Adipocyte (in vitro differentiated cells): Measurements from ENCODE around the gene RAB31.

Source experiments
- DNase-seq: peaks from one replicate; pipeline ENCODE4 v3.0.0-alpha.2; 2015; ENCODE audit warnings: low read depth
- H3K27me3 ChIP-seq: replicated peaks from 2 replicates; pipeline ENCODE4 v1.7.0; 2013; ENCODE audit warnings: mild to moderate bottlenecking, low read length, moderate library complexity; ENCODE audit not compliant: control insufficient read depth, insufficient read depth
- H3K36me3 ChIP-seq: 2 replicates; pipeline ENCODE4 v1.7.0; 2013; ENCODE audit warnings: low read length, mild to moderate bottlenecking, moderate library complexity; ENCODE audit not compliant: control insufficient read depth, insufficient read depth, severe bottlenecking
- H3K4me1 ChIP-seq: 2 replicates; pipeline ENCODE4 v1.7.0; 2013; ENCODE audit warnings: mild to moderate bottlenecking, low read length, moderate library complexity; ENCODE audit not compliant: control insufficient read depth, insufficient read depth
- H3K4me3 ChIP-seq: 2 replicates; pipeline ENCODE4 v1.7.0; 2013; ENCODE audit warnings: mild to moderate bottlenecking, low read length, moderate library complexity
- H3K9ac ChIP-seq: 2 replicates; pipeline ENCODE4 v1.7.0; 2013; ENCODE audit warnings: mild to moderate bottlenecking, low read length, moderate library complexity
- H3K9me3 ChIP-seq: 2 replicates; pipeline ENCODE4 v1.7.0; 2013; ENCODE audit warnings: mild to moderate bottlenecking, low read length, moderate library complexity; ENCODE audit not compliant: control insufficient read depth

The RAB31 gene

DNA sequence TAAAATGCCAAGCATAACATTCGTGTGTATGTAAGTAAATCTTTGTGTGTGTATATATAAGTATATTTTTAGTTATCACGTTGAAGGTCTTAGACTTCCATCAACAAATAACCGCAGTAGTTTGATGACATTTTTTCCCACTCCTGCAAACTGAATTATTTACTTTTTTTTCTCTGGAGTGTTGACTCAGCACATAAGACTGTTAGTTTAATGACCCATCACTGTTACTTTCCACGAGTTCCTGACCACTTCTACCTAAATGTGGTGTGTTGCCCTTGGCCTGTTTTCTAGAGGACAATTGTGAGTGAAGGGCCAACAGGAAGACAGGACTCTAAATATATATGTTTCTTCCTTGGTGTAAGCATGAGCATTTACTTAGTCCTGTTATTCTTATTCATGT lies 106.3 kb downstream of the RAB31 start:
- Histone ChIP-seq H3K9me3 (no peaks in the 10 kb centered on the region), H3K27me3 (no peaks in the 10 kb centered on the region), H3K4me1 (peaks cover 14% of the 10 kb centered on the region), H3K36me3 (peaks cover 26% of the 10 kb centered on the region), H3K4me3 (no peak overlapping the region), H3K9ac (no peak overlapping the region)
- DNase-seq = peak; percentile 78

DNA sequence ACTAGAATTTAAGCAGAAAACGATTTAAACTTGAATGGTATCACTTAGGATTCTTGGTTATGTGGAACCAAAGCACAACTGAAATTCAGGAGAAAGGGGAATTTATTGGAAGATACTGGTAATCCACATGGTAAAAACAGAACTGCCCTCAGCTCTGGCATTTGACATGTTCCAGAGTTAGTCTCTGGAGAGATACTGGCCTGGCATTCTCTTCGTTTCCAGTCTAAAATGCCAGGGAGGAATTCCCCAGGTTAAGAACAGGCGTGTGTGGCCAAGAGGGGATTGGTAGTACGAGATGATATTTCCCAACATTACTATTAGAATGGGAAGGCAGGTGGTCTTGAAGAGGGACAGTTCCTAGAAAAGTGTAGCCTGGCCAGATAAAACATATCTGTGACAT lies 109.2 kb downstream of the RAB31 start:
- Histone ChIP-seq H3K4me3 (no peak overlapping the region), H3K36me3 (peaks cover 26% of the 10 kb centered on the region), H3K9ac (no peak overlapping the region), H3K9me3 (no peaks in the 10 kb centered on the region), H3K27me3 (no peaks in the 10 kb centered on the region), H3K4me1 (no peaks in the 10 kb centered on the region)
- no peak for DNase-seq

DNA sequence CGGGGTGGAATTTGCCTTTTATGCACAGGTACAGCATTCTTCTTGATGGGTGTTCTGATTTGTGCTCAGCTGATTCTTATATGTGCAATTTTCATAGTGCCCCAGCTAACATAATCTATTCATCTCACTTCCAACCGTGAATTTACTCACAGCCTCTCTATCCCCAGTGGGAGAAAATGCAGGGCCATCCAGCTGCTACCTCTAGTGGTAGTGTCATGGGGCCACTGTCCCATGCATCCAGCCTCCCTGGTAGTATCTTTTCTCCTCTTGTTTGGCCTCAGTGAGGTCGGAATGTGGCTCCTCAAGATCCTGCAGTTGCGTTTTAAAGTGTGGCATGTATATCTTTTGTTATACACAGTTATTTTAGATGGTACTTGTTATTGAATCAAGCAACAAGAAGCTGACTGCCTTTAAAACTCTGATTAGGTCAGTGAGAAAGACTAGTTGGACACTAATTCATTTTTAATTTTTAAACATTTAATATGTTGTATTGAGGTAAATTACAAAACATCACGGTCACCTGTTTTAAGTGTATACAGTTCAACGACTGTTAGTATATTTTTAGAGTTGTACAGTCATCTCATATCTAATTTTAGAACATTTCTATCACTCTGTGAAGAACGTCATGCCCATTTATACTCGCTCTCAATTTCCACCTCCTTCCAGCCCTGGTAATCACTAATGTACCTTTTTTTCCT lies 109.8 kb downstream of the RAB31 start:
- Histone ChIP-seq H3K9ac (no peak overlapping the region), H3K4me3 (no peak overlapping the region), H3K4me1 (no peaks in the 10 kb centered on the region), H3K36me3 (peaks cover 26% of the 10 kb centered on the region), H3K9me3 (no peaks in the 10 kb centered on the region), H3K27me3 (no peaks in the 10 kb centered on the region)
- DNase-seq = no peak

DNA sequence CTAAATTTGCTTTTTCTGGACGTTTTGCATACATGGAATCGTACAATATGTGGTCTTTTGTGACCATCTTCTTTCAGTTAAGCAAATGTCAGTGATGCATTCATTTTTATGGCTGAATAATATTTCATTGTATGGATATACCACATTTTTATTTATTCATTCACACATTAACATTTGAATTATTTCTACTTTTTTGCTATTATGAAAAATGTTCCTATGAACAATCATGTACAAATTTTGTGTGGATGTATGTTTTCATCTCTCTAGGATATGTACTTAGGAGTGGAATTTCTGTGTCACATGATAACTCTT lies 110.3 kb downstream of the RAB31 start:
- H3K4me3 ChIP-seq = no peak overlapping the region
- no peaks in the 10 kb centered on the region for H3K4me1 ChIP-seq
- no peak overlapping the region for H3K9ac ChIP-seq
- H3K36me3 ChIP-seq = peaks cover 26% of the 10 kb centered on the region
- no peaks in the 10 kb centered on the region for H3K27me3 ChIP-seq
- DNase-seq = no peak
- H3K9me3 ChIP-seq = no peaks in the 10 kb centered on the region

DNA sequence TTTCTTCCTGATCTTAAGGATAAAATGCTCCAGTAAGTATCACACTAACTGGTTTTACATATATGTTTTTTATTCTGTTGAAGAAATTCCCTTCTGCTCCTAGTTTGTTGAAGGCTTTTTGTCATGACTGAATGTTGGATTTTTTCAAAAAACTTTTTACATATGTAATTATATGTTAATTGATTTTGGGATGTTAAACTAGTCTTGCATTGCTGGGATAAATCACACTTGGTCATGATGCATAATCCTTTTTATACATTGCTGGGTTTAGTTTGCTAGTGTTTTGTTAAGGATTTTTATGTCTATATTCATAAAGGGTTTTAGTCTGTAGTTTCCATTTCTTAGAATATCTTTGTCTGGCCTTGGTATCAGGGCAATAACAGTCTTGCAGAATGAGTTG lies 112.0 kb downstream of the RAB31 start:
- H3K4me1 ChIP-seq = peaks cover 17% of the 10 kb centered on the region
- H3K36me3 ChIP-seq = peaks cover 26% of the 10 kb centered on the region
- H3K9me3 ChIP-seq = no peaks in the 10 kb centered on the region
- DNase-seq = no peak
- H3K4me3 ChIP-seq = no peak overlapping the region
- no peak overlapping the region for H3K9ac ChIP-seq
- H3K27me3 ChIP-seq = no peaks in the 10 kb centered on the region

DNA sequence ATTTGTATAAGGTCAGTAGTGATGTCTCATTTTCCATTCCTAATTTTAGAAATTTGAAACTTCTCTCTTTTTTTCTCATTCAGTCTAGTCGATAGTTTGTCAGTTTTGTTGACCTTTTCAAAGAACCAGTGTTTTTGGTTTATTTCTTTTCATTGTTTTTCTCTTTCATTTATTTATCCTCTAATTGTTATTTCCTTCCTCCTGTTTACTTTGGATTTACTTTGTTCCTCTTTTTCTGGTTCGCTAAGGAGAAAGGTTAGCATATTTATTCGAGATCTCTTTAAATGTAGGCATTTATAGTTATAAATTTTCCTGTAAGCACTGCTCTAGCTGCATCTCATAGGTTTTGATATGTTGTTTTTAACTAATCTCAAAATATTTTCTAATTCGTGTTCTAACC lies 112.6 kb downstream of the RAB31 start:
- H3K4me3 ChIP-seq = no peak overlapping the region
- peaks cover 26% of the 10 kb centered on the region for H3K36me3 ChIP-seq
- no peak for DNase-seq
- no peaks in the 10 kb centered on the region for H3K27me3 ChIP-seq
- no peaks in the 10 kb centered on the region for H3K9me3 ChIP-seq
- H3K9ac ChIP-seq = no peak overlapping the region
- peaks cover 23% of the 10 kb centered on the region for H3K4me1 ChIP-seq

DNA sequence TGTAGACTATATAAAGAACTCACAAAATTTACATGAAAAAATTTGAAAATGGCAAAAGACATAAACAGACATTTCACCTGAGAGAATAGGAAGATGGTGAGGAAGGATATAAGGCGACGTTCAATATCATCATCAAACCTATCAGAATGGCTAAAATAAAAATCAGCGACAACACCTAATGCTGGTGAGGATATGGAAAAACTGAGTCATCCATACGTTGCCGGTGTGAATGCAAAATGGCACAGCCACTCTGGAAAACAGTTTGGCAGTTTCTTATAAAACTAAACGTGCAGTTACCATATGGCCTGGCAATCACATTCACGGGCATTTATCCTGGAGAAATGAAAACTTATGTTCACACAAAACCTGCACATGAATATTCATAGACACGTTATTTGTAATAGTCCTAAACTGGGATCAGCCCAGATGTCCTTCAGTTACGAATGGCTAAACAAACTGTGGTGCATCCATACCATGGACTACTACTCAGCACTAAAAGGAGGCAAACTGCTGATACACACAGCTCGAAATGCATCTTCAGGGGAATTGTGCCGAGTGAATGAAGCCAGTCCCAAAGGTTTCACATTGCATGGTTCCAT lies 114.6 kb downstream of the RAB31 start:
- Histone ChIP-seq H3K9ac (no peak overlapping the region), H3K36me3 (peaks cover 7% of the 10 kb centered on the region), H3K27me3 (no peaks in the 10 kb centered on the region), H3K4me3 (no peak overlapping the region), H3K9me3 (no peaks in the 10 kb centered on the region), H3K4me1 (peaks cover 32% of the 10 kb centered on the region)
- no peak for DNase-seq

DNA sequence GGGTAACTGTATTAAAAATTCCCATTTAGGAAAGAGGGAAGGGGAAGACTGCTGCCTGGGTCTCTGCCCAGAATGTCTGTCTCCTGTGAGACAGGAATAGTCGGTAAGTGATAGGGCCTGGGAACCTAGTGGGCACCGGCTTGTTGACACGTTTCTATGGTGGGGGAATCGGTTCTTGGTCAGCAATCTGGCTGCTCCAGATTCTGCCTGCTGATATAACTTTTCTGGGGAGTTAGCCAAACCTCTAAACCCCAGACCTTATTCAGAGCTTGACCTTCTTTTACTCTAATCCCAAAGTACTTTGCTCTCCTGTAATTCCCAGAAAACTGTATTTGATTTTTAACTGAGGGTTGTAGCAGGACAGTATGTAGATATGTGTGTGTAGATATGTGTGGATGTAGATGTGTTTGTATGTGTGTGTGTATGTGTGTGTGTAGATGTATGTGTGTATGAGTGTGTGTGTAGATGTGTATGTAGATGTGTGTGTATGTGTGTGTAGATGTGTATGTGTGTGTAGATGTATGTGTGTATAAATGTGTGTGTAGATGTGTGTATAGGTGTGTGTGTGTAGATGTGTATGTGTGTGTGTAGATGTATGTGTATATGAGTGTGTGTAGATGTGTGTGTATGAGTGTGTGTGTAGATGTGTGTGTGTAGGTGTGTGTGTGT lies 115.8 kb downstream of the RAB31 start:
- Histone ChIP-seq H3K4me1 (peaks cover 43% of the 10 kb centered on the region), H3K9ac (no peak overlapping the region), H3K27me3 (no peaks in the 10 kb centered on the region), H3K9me3 (no peaks in the 10 kb centered on the region), H3K36me3 (no peaks in the 10 kb centered on the region), H3K4me3 (peak overlapping the region; percentile 4)
- DNase-seq = peak; percentile 39

DNA sequence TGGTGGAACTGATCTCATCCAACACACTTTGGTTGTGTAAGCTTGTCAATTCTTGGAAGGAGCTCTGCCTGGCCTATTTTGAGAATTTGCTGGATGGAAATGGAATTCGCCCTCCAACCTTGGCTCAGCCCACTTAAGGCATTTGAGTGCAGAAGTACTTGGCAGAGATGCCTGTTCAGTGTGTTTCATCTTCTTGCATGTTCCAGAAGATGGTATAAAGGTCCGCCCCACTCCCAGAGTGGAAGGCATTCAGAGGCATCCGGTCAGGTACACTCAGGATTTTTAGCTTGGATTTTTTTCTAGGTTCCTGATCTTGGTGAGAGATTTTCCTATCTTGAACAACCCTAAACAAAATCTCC lies 116.4 kb downstream of the RAB31 start:
- peaks cover 43% of the 10 kb centered on the region for H3K4me1 ChIP-seq
- peak; percentile 76 for DNase-seq
- no peaks in the 10 kb centered on the region for H3K27me3 ChIP-seq
- H3K4me3 ChIP-seq = peak overlapping the region; percentile 38
- no peaks in the 10 kb centered on the region for H3K9me3 ChIP-seq
- H3K36me3 ChIP-seq = no peaks in the 10 kb centered on the region
- peak overlapping the region; percentile 50 for H3K9ac ChIP-seq

DNA sequence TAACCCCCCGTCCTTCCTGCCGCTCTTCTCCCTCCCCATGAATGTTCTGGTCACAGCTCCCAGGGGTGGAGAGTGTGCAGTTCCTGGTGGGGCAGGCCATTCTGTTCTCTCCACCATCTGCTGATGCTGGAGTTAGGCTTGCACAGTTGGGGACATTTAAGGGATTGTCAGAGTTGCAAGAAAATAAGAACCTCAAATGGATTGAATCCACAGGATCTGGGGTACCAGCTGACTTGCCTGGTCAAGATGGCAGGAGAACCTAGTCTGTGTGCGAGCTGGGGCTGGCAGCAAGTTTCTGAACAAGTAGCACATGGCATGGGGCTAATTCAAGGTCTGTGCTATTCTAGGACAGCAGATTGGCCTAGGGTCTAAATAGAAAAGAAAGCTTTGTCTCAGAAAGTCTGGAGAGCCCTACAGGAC lies 116.9 kb downstream of the RAB31 start:
- H3K9me3 ChIP-seq = no peaks in the 10 kb centered on the region
- peaks cover 43% of the 10 kb centered on the region for H3K4me1 ChIP-seq
- H3K27me3 ChIP-seq = no peaks in the 10 kb centered on the region
- H3K4me3 ChIP-seq = peak overlapping the region; percentile 38
- H3K36me3 ChIP-seq = no peaks in the 10 kb centered on the region
- H3K9ac ChIP-seq = peak overlapping the region; percentile 50
- no peak for DNase-seq

DNA sequence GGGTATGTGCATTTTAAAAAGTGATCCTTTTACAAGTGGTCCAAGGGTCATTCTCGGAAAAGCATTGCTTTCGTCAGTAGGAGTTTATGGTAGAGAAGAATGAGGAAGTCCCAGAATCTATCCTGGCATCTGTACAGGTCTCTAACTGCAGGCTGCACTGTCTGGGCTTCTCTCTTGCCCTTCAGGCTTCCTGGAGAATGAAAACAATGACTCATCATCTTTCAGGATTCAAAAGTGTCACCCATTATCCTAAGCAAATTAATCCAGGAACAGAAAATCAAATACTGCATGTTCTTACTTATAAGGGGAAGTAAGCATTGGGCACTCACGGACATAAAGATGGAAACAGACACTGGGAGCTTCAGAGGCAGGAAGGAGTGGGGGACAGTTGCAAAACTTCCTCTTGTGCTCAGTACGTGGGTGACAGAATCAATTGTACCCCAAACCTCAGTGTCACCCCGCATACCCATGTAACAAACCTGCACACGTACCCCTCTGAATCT lies 117.5 kb downstream of the RAB31 start:
- Histone ChIP-seq H3K9ac (peak overlapping the region; percentile 50), H3K36me3 (no peaks in the 10 kb centered on the region), H3K4me3 (peak overlapping the region; percentile 38), H3K27me3 (no peaks in the 10 kb centered on the region), H3K9me3 (no peaks in the 10 kb centered on the region), H3K4me1 (peaks cover 43% of the 10 kb centered on the region)
- peak; percentile 78 for DNase-seq
